GM10266 (cell line): ENCODE results near the gene TTR.

Experiments
- DNase-seq: peaks from one replicate; pipeline ENCODE4 v3.0.0; 2012; ENCODE audit errors: extremely low spot score
- CTCF ChIP-seq: IDR thresholded peaks from 2 replicates; pipeline ENCODE4 v1.5.1; 2012; ENCODE audit warnings: mild to moderate bottlenecking, low read depth; ENCODE audit not compliant: control insufficient read depth, insufficient read depth; ENCODE audit errors: missing control alignments

Gene TTR

GRCh38 chr18:31587529-31587928, 4.1 kb upstream of the TTR start:
- TF ChIP-seq CTCF = no peak
- DNase-seq = no peak

GRCh38 chr18:31590570-31590969, 1.1 kb upstream of the TTR start:
- TF ChIP-seq CTCF = no peak
- DNase-seq = no peak

GRCh38 chr18:31591113-31591512, 564 bp upstream of the TTR start:
- no peak for DNase-seq
- TF ChIP-seq CTCF = no peak

GRCh38 chr18:31592506-31593157, 955 bp downstream of the TTR start:
- no peak for DNase-seq
- no peak for TF ChIP-seq CTCF

GRCh38 chr18:31595121-31595771, 3.6 kb downstream of the TTR start:
- TF ChIP-seq CTCF = no peak
- DNase-seq = no peak

- no peak for DNase-seq
- TF ChIP-seq CTCF = no peak
Measured at GRCh38 chr18:31596081-31596872, 4.6 kb downstream of the TTR start.
